ENCODE results near the gene ZCCHC24.
"Not testable (repeated sequence)": the region's sequence is repeated elsewhere in the genome, so short reads cannot be mapped to it uniquely, and the experiment has no call there.

The ZCCHC24 gene

DNA sequence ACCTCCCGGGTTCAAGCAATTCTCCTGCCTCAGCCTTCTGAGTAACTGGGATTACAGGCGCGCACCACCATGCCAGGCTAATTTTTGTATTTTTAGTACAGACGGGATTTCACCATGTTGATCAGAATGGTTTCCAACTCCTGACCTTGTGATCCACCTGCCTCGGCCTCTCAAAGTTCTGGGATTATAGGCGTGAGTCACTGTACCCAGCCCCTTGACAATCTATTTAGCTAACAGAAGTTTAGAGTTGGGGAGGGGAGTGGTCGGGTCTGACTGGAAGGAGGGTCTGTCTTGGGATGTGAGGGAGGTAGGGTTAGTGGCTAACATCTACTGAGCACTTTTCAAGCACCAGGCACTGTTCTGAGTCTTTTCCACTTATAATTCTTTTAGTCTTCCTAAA lies 27.0 kb upstream of the ZCCHC24 start:
- DNase-seq: no peak

DNA sequence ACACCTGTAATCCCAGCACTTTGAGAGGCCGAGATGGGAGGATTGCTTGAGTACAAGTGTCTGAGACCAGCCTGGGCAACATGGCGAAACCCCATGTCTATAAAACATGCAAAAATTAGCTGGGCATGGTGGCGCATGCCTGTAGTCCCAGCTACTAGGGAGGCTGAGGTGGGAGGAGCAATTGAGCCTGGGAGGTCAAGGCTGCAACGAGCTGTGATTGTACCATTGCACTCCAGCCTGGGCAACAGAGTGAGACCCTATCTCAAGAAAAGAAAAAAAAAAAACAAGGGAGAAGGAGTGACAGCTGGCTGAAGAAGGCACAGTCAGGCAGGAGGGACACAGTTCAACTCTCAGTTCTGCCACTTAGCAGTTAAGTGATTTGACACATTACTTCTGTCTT lies 26.4 kb upstream of the ZCCHC24 start:
- DNase-seq: no peak

GRCh38 chr10:79470096-79470495 lies 24.7 kb upstream of the ZCCHC24 start:
- no peak for DNase-seq

GRCh38 chr10:79468841-79469585 lies 23.6 kb upstream of the ZCCHC24 start:
- no peak for DNase-seq

- DNase-seq: no peak
Measured at GRCh38 chr10:79468015-79468560, 22.7 kb upstream of the ZCCHC24 start.

GRCh38 chr10:79465341-79465740 lies 19.9 kb upstream of the ZCCHC24 start:
- DNase-seq: no peak

GRCh38 chr10:79463578-79464496 lies 18.4 kb upstream of the ZCCHC24 start:
- DNase-seq: no peak

DNA sequence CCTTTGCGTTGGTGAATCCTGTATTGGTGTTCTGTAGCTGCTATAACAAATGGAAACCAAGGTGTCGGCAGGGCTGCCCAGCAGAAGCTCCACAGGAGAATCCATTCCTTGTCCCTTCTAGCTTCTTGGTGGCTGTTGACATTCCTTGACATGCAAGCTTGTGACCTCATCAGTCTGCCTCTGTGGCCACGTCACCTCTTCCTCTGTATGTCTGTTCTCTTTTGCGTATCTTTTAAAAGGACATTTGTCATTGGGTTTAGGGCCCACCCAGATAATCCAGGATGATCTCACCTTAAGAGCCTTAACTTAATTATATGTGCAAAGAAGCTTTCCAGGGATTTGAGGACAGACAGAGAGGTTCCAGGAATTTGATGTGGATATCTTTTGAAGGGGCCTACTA lies 15.3 kb upstream of the ZCCHC24 start:
- no peak for DNase-seq

DNA sequence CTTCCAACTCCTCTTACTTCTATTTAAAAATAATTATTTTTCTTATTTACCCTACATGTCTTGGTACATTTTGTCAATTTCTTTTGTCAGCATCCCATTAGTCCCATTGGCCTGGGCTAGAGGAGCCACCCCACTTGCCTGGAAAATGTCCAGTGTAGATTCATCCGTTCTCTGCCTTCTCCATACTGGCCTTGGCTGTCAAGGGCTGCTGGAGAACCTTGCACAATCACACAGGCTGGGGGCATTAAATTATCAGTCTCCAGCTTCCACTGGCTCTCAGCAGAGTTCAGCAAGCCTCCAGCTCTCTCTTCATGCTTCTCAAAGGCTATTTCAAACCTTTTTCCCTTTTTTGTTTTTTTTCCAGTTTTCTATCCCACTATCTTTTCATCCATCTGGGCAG lies 13.8 kb upstream of the ZCCHC24 start:
- no peak for DNase-seq

GRCh38 chr10:79458483-79458882 lies 13.1 kb upstream of the ZCCHC24 start:
- no peak for DNase-seq

- DNase-seq: no peak
Measured at GRCh38 chr10:79457256-79457785, 11.9 kb upstream of the ZCCHC24 start.

DNA sequence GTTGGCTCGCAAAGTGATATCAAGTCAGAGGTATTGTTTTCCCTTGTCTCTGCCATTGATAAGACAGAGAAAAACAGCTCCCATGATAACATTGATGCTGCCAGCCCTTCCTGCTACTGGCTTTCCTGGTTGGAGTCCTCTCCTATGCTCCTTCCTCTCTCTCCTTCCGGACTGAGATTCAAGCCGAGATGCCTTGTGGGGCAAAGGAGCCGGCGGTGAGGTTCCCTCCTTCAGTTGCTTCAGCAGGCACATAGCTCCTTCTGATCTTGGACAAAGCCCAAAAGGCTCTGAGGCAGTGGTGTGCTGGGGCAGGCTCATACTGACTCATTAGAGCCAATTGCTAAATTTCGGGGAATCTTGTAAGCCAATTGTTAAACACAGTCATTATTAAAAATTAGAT lies 8.8 kb upstream of the ZCCHC24 start:
- DNase-seq: peak; percentile 27 to 46 (median 43)

DNA sequence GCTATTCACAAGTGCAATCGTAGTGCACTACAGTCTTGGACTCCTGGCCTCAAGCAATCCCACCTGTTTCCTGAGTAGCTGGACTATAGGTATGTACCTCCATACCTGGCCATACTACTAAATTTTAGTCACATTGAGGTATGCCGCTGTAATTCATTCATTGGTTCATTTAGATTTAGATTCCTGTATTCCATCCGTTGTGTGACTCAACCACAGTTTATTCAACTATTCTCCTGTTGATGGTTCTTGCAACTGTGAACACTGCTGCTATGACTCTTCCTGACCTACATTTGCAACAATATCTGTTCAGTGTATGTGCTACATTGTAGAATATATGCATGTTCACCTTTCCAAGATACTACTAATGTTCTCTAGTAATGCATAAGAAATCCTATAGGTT lies 8.0 kb upstream of the ZCCHC24 start:
- no peak for DNase-seq

DNA sequence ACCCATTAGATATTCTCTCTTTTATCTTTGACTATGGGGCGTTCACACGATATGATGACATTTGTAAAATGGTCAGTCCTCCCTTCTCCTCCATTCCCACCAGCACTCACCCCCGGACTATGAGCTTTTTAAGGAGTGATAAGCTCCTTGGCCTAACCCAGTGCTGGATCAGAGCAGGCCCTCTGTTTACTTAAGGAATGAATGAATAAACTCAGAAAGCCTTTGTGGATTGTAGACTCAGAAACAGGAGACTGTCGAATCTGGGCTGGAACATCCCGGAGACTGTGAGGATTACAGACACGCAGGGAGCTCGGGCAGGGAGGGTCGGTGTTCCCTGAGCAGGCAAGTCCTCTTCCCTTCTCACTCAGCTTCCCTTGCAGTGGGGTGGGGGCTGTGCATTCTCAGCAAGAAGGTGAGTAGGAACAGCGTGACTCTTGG lies 6.8 kb upstream of the ZCCHC24 start:
- no peak for DNase-seq

DNA sequence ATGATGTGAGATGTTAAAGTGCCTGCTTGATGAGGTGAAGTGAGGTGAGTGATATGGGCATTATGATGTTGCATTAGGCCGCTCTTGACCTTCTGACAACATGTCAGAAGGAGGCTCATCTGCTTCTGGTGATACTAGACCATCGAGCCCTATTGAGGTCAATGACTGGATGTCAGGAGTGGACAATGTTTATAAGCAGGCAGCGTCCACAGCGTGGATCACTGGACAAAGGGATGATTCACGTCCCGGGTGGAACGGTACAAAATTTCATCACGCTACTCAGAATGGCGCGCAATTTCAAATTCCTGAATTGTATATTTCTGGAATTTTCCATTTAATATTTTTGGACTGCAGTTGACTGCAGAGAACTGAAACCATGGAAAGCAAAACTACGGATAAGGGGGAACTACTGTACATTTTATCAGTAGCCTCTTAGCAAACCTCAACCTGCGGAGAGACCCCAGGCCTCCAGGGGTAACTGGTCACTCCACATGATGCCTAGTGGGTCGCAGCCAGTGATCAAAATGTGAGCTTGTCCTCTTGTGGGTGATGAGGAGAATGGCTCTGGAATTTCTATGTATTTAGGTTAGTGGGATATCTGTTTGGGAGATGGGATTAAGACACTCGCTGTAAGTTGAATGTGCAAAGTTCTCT lies 5.7 kb upstream of the ZCCHC24 start:
- no peak for DNase-seq

DNA sequence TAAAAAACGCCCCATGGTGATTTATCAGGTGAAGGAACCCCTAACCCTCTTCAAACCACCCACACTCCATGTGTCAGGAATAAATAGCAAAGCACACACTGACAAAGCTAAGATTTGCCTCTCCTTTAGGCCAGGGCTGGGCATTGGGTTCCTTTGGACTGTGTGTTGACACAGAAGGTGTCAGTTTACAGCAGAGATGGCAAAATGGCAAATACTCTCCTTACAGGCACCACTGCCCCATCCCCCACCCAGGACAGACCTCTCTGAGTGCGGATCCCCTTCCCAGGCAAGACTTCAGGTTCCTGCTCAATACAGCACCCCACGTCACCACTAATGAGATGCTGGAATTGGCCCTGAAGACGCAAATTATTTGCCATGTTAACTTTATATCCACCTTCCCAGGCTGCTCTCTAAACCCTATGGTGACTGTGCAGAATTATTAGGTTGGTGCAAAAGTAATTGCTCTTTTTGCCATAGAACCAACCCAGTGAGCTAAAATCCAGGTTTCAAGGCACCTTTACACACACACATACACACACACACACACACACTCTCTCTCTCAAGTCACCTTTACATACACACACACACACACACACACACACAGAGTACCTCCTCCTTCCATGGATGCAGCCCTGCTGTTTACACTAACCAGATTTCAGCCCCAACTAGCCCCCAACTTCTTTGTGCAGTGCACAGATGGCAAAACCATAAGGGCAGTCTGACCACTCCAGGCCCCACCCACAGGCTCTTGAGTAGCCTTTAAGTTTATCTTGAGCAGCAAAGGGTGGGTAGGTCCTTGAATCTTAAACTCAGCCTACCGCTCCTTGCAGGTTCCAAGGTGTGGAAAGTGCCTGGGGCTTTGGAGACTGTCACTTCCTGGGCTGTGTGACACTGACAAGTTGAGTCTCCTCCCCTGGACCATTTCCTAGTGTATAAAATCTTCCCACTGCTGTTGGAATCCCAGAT lies 4.0 kb upstream of the ZCCHC24 start:
- DNase-seq: no peak

- no peak for DNase-seq
Measured at GRCh38 chr10:79448732-79449049, 3.3 kb upstream of the ZCCHC24 start.

DNA sequence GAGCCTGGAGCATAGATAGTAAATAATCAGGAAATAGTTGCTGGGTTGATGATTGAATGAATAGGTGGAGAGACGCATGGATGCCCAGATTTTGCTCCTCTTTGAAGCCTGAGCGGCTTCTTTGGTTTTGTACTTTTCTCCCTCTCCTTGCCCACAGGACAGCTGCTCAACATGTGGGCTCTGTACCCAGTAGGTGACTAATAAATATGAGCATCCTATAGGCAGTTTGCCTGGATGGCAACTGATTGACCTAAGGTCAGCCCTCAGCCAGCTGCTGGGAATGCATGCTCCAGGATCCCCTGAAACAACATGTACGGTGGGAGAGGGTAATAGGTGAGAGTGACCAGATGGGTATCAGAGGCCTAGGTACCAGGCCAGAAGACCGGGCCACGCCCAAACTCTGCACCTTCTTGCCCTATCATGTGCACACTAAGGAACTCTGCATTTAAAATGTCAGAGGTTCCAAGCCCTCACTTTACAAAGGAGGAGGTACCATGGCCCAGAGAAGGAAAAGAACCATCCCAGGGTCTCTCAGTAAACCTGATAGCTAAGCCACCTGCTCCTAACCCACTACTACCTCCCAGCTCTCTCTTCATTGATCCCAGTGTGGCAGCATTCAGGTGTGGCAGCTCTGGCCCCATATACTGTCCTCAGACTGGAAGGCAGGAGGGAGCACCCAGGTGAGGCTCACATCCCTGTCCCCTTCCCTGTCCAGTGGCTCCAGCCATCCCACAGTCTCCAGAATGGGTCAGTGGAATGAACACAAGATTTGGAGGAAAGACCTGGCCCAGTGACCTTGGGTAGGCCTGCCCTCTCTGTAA lies 2.7 kb upstream of the ZCCHC24 start:
- no peak for DNase-seq

GRCh38 chr10:79447249-79447648 lies 1.8 kb upstream of the ZCCHC24 start:
- not testable (repeated sequence) for DNase-seq

- DNase-seq: peak in 1 of 3 donors; percentile 27
Measured at GRCh38 chr10:79446758-79447084, 1.3 kb upstream of the ZCCHC24 start.
